ENCODE data around the gene PCSK5.

GRCh38 chr9:75880618-75881017, 9.9 kb upstream of the PCSK5 start:
- TF ChIP-seq CTCF (IDR thresholded peaks at IDR 0.05) (no peak), POLR2A (IDR thresholded peaks at IDR 0.05) (no peak)
